Stimulated activated CD4-positive, alpha-beta T cell treated with anti-CD3 and anti-CD28 coated beads, Interleukin-1b, Interleukin-23, amount 100 ng/mL, for 24 hours (primary cell): ENCODE measurements around the gene ARRB2.

Experiments
- DNase-seq, 4 experiments: peaks; one replicate each; pipeline ENCODE4 v3.0.0-alpha.2; 2020; ENCODE audit warnings: low read depth in 4 of 4, low spot score in 1 of 4

Gene ARRB2

GRCh38 chr17:4722678-4723240, 12.3 kb downstream of the ARRB2 start:
- DNase-seq: no peak

GRCh38 chr17:4724650-4725049, 14.2 kb downstream of the ARRB2 start:
- no peak for DNase-seq

- DNase-seq: no peak
Observed at GRCh38 chr17:4725646-4726310, 15.3 kb downstream of the ARRB2 start.

- no peak for DNase-seq
Observed at GRCh38 chr17:4728124-4728523, 17.7 kb downstream of the ARRB2 start.

GRCh38 chr17:4733073-4733531, 22.7 kb downstream of the ARRB2 start:
- DNase-seq: no peak

GRCh38 chr17:4734857-4735475, 24.5 kb downstream of the ARRB2 start:
- no peak for DNase-seq

GRCh38 chr17:4735876-4736651, 25.6 kb downstream of the ARRB2 start:
- no peak for DNase-seq

- DNase-seq: no peak
Observed at GRCh38 chr17:4738136-4739121, 28.0 kb downstream of the ARRB2 start.

GRCh38 chr17:4739122-4740024, 28.9 kb downstream of the ARRB2 start, which contains the start of the genes CXCL16 and ZMYND15:
Gene CXCL16, minus strand, starts transcription at chr17:4739928. Its CDS starts 589 bp downstream, at chr17:4739339.
Gene ZMYND15, plus strand, starts transcription at chr17:4739833. Its CDS starts 716 bp downstream, at chr17:4740549.
- peak in 2 of 4 experiments; percentile 16 to 36 for DNase-seq

- DNase-seq: no peak
Observed at GRCh38 chr17:4740025-4740351, 29.6 kb downstream of the ARRB2 start.

GRCh38 chr17:4740584-4740983, 30.2 kb downstream of the ARRB2 start:
- no peak for DNase-seq

GRCh38 chr17:4741544-4741943, 31.1 kb downstream of the ARRB2 start:
- DNase-seq: no peak

GRCh38 chr17:4742133-4742532, 31.7 kb downstream of the ARRB2 start:
- DNase-seq: no peak

GRCh38 chr17:4742629-4743028, 32.2 kb downstream of the ARRB2 start:
- no peak for DNase-seq

- no peak for DNase-seq
Observed at GRCh38 chr17:4743216-4743615, 32.8 kb downstream of the ARRB2 start.

- DNase-seq: no peak
Observed at GRCh38 chr17:4743898-4744297, 33.5 kb downstream of the ARRB2 start.

- DNase-seq: no peak
Observed at GRCh38 chr17:4744999-4745969, 34.9 kb downstream of the ARRB2 start.

- no peak for DNase-seq
Observed at GRCh38 chr17:4747847-4748246, 37.4 kb downstream of the ARRB2 start.
